Measurements from ENCODE around the gene NEK1.

DNA sequence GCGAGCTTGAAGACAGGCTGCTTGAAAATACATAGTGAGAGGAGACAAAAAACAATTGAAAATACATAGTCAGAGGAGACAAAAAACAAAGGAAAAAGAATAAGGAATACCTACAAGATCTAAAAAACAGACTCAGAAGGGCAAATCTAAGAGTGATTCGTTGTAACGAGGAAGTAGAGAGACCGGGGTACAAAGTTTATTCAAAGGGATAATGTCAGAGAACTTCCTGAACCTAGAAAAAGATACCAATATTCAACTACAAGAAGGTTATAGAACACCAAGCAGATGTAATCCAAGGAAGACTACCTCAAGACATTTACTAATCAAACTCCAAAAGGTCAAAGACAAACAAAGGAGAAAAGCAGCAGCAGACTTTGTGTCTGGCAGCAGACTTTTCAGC lies 165.6 kb downstream of the NEK1 start:
- TF ChIP-seq POLR2A (IDR thresholded peaks at IDR 0.05) (no peak), EP300 (IDR thresholded peaks at IDR 0.05) (no peak), POLR2AphosphoS5 (IDR thresholded peaks at IDR 0.05) (no peak)
- TF ChIP-seq, protein P1, sequence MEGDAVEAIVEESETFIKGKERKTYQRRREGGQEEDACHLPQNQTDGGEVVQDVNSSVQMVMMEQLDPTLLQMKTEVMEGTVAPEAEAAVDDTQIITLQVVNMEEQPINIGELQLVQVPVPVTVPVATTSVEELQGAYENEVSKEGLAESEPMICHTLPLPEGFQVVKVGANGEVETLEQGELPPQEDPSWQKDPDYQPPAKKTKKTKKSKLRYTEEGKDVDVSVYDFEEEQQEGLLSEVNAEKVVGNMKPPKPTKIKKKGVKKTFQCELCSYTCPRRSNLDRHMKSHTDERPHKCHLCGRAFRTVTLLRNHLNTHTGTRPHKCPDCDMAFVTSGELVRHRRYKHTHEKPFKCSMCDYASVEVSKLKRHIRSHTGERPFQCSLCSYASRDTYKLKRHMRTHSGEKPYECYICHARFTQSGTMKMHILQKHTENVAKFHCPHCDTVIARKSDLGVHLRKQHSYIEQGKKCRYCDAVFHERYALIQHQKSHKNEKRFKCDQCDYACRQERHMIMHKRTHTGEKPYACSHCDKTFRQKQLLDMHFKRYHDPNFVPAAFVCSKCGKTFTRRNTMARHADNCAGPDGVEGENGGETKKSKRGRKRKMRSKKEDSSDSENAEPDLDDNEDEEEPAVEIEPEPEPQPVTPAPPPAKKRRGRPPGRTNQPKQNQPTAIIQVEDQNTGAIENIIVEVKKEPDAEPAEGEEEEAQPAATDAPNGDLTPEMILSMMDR (IDR thresholded peaks at IDR 0.05), result no peak
